PC-9 (cell line): ENCODE measurements around the gene ITFG1.

Source experiments
- EZH2 ChIP-seq: fragments of 200-600 bp; sonication (generic); IDR thresholded peaks from 2 replicates; pipeline ENCODE4 v1.8.0; 2017; ENCODE audit warnings: antibody characterized with exemption, low read depth
- TF ChIP-seq, protein P1 (sequence below): fragments of 200-600 bp; sonication (generic); conservative IDR thresholded peaks from 2 replicates; pipeline ENCODE4 v1.6.1; 2017; ENCODE audit warnings: mixed run types, antibody characterized with exemption, mild to moderate bottlenecking, moderate library complexity

- TF ChIP-seq, protein P1, sequence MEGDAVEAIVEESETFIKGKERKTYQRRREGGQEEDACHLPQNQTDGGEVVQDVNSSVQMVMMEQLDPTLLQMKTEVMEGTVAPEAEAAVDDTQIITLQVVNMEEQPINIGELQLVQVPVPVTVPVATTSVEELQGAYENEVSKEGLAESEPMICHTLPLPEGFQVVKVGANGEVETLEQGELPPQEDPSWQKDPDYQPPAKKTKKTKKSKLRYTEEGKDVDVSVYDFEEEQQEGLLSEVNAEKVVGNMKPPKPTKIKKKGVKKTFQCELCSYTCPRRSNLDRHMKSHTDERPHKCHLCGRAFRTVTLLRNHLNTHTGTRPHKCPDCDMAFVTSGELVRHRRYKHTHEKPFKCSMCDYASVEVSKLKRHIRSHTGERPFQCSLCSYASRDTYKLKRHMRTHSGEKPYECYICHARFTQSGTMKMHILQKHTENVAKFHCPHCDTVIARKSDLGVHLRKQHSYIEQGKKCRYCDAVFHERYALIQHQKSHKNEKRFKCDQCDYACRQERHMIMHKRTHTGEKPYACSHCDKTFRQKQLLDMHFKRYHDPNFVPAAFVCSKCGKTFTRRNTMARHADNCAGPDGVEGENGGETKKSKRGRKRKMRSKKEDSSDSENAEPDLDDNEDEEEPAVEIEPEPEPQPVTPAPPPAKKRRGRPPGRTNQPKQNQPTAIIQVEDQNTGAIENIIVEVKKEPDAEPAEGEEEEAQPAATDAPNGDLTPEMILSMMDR: no peak
- no peak for TF ChIP-seq EZH2
These were observed 36.0 kb downstream of the ITFG1 start for GRCh38 chr16:47424846-47425245.
